Stimulated activated CD8-positive, alpha-beta memory T cell treated with anti-CD3 and anti-CD28 coated beads, Interleukin-7, amount 100 ng/mL, for 4 hours (primary cell): ENCODE results near the gene SLC43A1.

Experiments
- DNase-seq, 2 donors: peaks; one replicate each; pipeline ENCODE4 v3.0.0-alpha.2; 2020; ENCODE audit warnings: low read depth in 2 of 2

The SLC43A1 gene

GRCh38 chr11:57527056-57527631 is 11.6 kb upstream of the SLC43A1 start:
- peak; percentile 51 to 56 for DNase-seq

DNA sequence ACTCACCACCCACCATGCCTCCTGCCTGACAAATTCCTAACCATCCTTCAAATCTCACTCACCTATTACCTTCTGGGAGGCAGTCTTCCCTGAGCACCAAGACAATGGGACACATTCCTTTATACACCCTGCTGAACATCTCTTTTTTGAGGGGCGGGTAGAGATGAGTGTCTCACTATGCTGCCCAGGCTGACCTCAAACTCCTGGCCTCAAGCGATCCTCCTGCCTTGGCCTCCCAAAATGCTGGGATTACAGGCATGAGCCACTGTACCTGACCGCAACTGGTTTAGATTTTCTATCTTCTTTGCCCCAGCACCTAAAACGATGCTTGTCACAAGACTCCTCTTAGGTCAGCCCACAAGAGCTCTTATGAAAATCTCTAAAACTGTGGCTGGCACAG is 7.9 kb upstream of the SLC43A1 start:
- no peak for DNase-seq

- DNase-seq, result no peak
Observed at GRCh38 chr11:57521116-57521515, 5.6 kb upstream of the SLC43A1 start.

DNA sequence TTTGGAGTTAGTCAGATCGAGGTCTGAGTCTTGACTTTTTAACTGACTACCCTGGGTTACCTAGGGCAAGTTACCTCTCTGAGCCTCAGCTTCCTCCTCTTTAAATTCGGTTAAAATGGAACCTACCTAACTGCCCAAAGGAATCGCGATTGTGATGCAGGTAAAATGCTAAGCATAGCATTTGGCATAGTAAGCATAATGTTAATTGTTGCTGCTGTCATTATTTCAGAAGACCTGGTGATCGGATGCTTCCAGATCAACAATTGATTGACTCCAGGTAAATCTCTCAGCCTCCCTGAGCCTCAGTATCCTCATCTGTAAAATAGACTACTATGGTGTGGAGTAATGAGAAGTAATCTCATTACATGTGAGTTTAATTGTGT is 550 bp upstream of the SLC43A1 start:
- DNase-seq, result no peak

DNA sequence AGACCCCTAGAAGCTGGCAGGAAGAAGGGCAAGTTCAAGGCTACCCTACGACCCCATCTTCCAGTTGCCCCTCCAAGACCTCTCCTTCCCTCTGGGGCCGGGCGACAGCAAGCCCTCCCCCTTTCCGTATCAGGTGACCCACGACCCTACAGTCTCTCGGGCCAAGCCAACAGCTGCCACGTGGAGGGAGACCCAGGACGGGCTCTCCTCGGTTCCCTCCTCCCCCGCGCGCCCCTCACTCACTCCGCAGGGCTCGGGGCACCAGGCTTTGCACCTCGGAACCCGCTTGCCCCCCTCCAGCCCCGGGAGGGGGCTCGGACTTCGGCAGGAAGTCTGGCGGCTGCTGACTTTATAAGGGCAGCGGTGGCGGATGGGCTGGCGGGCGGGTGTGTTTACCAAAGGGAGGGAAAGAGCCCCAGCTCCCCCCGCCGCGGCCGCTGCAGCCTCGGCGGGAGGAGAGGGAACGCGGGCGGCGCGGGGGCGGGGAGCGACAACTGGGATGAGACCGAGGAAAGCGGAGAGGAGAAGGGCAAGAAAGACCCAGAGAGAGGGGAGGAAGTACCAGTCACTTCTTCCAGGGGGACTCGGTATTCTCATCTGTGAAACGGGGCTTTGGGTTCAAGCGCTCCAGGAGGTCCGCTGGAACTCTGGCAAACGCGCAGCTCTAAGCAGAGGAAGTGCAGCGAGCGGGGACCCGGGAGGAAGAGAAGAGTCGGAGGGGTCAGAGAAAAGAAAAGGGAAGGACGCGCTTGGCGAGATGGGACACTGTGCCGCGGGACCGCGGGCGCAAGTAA is 767 bp downstream of the SLC43A1 start:
- peak in 1 of 2 donors; percentile 46 for DNase-seq

GRCh38 chr11:57513911-57514537 is 1.5 kb downstream of the SLC43A1 start:
- peak in 1 of 2 donors; percentile 14 for DNase-seq

GRCh38 chr11:57513452-57513795 is 2.1 kb downstream of the SLC43A1 start:
- no peak for DNase-seq

DNA sequence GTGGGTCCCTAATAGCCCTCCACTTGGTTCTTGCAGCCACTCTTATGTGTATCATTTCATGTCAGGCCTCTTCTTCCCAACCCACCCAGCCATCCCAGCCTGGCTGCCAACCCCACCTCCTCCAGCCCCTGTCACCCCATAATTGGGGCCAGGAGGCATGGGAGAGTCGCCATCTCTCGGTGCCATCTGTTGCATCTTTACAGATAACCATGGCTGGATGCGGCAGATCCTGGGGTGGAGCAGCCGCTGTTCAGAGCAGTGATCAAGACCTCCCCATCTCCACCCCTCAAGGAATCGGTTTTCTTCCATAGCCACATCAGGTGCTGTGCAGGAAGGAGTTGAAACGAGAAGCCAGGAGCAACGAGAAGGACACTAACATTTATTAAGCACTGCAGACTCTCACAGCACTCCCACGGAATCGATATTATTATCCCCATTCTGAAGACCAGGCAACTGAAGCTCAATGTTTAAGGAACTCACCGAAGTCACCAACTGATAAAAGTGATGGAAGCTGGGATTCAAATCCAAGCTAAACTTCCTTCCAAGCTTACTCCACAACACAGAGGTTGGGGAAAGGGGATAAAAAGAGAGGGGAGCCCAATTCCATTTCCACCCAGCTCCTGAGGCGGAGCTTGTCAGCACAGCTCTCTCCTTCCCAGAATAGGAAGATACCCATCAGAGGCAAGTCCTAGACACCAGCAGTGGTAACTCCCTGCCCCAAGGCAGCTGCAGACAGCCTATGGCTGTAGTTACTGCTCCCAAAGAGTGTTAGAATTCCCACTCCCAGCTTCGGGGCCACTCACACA is 2.7 kb downstream of the SLC43A1 start:
- DNase-seq, result no peak

GRCh38 chr11:57511741-57512430 is 3.6 kb downstream of the SLC43A1 start:
- DNase-seq, result no peak

DNA sequence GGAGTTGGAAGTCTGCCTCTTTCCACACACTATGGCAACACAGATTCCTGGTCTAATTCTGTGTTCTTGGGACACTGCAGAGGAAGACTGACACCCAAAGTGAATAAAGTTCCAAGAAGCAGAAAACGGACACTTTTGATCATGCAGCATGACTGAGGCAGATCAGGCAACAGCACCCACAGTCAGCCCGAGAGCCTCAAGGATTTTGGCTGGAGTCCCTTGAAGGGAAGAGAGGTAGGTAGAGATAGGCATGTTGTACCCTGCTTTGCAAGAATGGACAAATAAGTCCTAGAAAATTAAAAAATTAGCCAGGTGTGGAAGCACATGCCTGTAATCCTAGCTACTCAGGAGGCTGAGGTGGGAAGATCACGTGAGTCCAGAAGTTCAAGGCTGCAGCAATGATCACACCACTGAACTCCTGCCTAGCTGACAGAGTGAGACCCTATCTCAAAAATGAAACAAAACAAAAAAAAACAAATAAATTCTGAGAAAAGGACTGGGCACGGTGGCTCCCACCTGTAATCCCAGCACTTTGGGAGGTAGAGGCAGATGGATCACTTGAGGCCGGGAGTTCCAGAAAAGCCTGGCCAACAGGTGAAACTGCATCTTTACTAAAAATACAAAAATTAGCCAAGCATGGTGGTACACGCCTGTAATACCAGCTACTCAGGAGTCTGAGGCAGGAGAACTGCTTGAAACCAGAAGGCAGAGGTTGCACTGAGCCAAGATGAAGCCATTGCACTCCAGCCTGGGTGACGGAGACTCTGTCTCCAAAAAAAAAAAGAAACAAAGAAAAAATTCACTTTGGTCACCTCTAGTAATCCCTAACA is 6.9 kb downstream of the SLC43A1 start:
- no peak for DNase-seq

- no peak for DNase-seq
Observed at GRCh38 chr11:57506522-57506921, 9.0 kb downstream of the SLC43A1 start.

GRCh38 chr11:57504511-57504910 is 11.0 kb downstream of the SLC43A1 start:
- DNase-seq, result no peak

- no peak for DNase-seq
Observed at GRCh38 chr11:57502870-57503269, 12.6 kb downstream of the SLC43A1 start.

GRCh38 chr11:57502376-57502775 is 13.1 kb downstream of the SLC43A1 start:
- DNase-seq, result no peak

GRCh38 chr11:57501953-57502352 is 13.5 kb downstream of the SLC43A1 start:
- no peak for DNase-seq

GRCh38 chr11:57500926-57501325 is 14.6 kb downstream of the SLC43A1 start:
- DNase-seq, result no peak

DNA sequence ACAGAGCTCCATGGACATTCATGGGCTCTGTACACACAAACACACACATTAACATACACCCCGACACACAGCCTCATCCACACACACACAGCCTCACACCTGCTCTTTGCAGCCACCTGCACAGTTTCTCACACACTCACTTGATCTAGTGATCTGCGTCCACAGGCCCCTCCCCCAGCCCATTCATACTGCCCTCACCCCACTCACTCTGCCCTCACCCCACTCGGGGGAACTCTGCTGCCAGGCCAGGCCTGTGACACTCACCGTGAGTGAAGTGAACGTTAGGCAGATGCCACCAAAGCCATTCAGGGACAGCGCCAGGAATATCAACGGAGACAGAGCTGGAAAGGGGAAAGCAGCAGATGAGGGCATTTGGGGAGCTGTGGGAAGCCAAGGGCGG is 15.0 kb downstream of the SLC43A1 start:
- DNase-seq, result no peak

DNA sequence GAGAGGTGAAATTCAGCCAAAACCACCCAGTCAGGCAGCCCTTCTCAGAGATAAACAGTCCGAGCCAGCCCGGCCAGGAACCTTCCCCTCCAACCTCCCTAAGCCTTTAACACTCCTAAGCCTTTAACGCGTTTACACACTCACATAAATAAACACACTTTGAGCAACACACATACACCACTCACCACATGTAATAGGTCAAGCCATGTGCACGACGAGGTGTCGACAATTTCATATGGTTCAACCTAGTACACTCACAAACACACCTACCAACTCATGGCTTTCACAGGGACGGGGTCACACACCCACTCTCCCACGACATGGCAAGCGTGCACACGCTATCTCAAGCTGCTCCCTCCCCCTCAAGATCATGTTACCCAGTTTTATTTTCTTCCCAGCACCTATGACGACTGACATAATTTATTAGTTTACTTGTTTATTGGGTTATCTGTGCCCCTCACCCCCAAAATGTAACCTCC is 15.5 kb downstream of the SLC43A1 start:
- no peak for DNase-seq

GRCh38 chr11:57499413-57499982 is 16.0 kb downstream of the SLC43A1 start:
- peak in 1 of 2 donors; percentile 16 for DNase-seq

- DNase-seq, result no peak
Observed at GRCh38 chr11:57498540-57498939, 17.0 kb downstream of the SLC43A1 start.
